ENCODE results near the gene PTPRT. TPM values are rescaled to one million over a fixed set of nuclear protein-coding genes. Genes with fewer than 3 reads are reported as not detected.

PTPRT gene
- total and polyA plus RNA-seq, 2 of the 4 experiments (the other 2 are of a cell fraction): not detected

DNA sequence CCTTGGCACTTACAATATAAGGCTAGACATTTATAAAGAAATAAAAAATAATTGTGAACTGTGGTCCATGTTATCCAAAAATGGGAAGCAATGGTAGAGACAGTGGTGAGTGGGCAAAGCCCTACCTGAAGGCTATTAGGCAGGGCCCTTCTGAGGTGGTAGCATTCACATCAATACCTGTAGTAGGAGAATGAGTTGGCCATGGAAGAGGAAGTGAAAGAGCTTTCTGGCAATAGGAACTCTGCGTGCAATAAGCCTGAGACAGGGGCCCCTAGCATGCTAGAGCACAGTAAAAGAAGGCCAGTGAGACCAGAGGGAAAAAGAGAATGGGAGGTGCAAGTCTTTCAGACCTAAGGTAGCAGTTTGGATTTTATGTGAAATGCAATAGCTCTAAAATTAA lies 754.5 kb downstream of the PTPRT start:
- Histone ChIP-seq H3K18ac (ENCODE audit: low read depth, low read length) (no peak overlapping the region), H3K9me3 (ENCODE audit: control insufficient read depth, insufficient read depth, low read length) (peaks cover 14% of the 10 kb centered on the region), H3K27me3 (ENCODE audit: control insufficient read depth, insufficient read depth, low read length) (no peaks in the 10 kb centered on the region), H2BK15ac (ENCODE audit: low read depth, low read length) (no peak overlapping the region), H3K9ac (ENCODE audit: low read depth, low read length) (no peak overlapping the region), H3K56ac (ENCODE audit: extremely low read depth, insufficient read depth, low read length) (no peak overlapping the region), H3K4me2 (ENCODE audit: low read depth, low read length) (no peak overlapping the region), H4K8ac (ENCODE audit: low read depth in 2 of 2, low read length in 2 of 2) (no peak overlapping the region), H2AK5ac (ENCODE audit: low read depth, low read length) (no peak overlapping the region), H3K4ac (ENCODE audit: low read depth, low read length) (no peak overlapping the region), H4K91ac (ENCODE audit: insufficient read depth, low read depth, low read length) (no peak overlapping the region), H4K5ac (ENCODE audit: low read depth, low read length) (no peak overlapping the region), H3K4me1 (ENCODE audit: control insufficient read depth, insufficient read depth, low read length) (no peaks in the 10 kb centered on the region), H2AFZ (replicated peaks; ENCODE audit: low read length, poor library complexity) (no peak overlapping the region), H2AK9ac (replicated peaks; ENCODE audit: low read depth, low read length, poor library complexity) (no peak overlapping the region), H2BK120ac (ENCODE audit: low read depth, low read length) (no peak overlapping the region), H3K36me3 (ENCODE audit: control insufficient read depth, insufficient read depth, low read length) (no peaks in the 10 kb centered on the region), H2BK20ac (ENCODE audit: low read depth, low read length) (no peak overlapping the region), H4K20me1 (ENCODE audit: insufficient read depth, low read length) (no peaks in the 10 kb centered on the region), H3K9me1 (ENCODE audit: insufficient read depth, low read length) (no peaks in the 10 kb centered on the region), H2BK5ac (ENCODE audit: low read depth, low read length, poor library complexity, severe bottlenecking) (no peak overlapping the region), H3K23ac (ENCODE audit: low read depth, low read length) (no peak overlapping the region), H3K79me1 (ENCODE audit: low read depth in 1 of 2, low read length in 2 of 2) (no peaks in the 10 kb centered on the region), H3K14ac (replicated peaks; ENCODE audit: low read depth, low read length) (no peak overlapping the region), H3K4me3 (ENCODE audit: insufficient read depth, low read depth, low read length) (no peak overlapping the region), H3K27ac (ENCODE audit: insufficient read depth, low read length) (no peak overlapping the region)
- in situ Hi-C loops (cut with MboI; ENCODE audit: low sequenced_read_pairs) (no loop called here), intact Hi-C loops (cut with micrococcal nuclease) (no loop called here), dilution Hi-C loops (cut with HindIII; ENCODE audit: low sequenced_read_pairs, unreplicated experiment) (no loop called here)
- DNase-seq (no peak), ATAC-seq (ENCODE audit: low read depth) (no peak)
- ChIA-PET POLR2A (ENCODE audit: unreplicated experiment) (no interaction called here), CTCF (no interaction called here)
- no TSS peak for BruUV-seq (replicated peaks)
- WGBS, 2 experiments (ENCODE audit: extremely low coverage in 2 of 2, insufficient read length in 1 of 2): no CpG with 5 or more reads among the region's 1 CpG
- no peak for TF ChIP-seq POLR2A (IDR thresholded peaks at IDR 0.05; ENCODE audit: low read depth, low read length)
- TF ChIP-seq SMC3 (IDR thresholded peaks at IDR 0.05; ENCODE audit: low read depth, low read length): no peak
- no peak for TF ChIP-seq RAD21 (IDR thresholded peaks at IDR 0.05; ENCODE audit: low read length)
- TF ChIP-seq, protein P1, sequence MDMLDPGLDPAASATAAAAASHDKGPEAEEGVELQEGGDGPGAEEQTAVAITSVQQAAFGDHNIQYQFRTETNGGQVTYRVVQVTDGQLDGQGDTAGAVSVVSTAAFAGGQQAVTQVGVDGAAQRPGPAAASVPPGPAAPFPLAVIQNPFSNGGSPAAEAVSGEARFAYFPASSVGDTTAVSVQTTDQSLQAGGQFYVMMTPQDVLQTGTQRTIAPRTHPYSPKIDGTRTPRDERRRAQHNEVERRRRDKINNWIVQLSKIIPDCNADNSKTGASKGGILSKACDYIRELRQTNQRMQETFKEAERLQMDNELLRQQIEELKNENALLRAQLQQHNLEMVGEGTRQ (IDR thresholded peaks at IDR 0.05; ENCODE audit: low read depth, low read length): no peak
- no peak for TF ChIP-seq RFX5 (IDR thresholded peaks at IDR 0.05; ENCODE audit: low read depth, low read length)
- TF ChIP-seq BHLHE40 (IDR thresholded peaks at IDR 0.05; ENCODE audit: low read depth, low read length): no peak
- no peak for TF ChIP-seq CHD1 (IDR thresholded peaks at IDR 0.05; ENCODE audit: low read depth, low read length)
- no peak for TF ChIP-seq MAZ (IDR thresholded peaks at IDR 0.05; ENCODE audit: borderline replicate concordance, low read depth, low read length)
- TF ChIP-seq, protein P2, sequence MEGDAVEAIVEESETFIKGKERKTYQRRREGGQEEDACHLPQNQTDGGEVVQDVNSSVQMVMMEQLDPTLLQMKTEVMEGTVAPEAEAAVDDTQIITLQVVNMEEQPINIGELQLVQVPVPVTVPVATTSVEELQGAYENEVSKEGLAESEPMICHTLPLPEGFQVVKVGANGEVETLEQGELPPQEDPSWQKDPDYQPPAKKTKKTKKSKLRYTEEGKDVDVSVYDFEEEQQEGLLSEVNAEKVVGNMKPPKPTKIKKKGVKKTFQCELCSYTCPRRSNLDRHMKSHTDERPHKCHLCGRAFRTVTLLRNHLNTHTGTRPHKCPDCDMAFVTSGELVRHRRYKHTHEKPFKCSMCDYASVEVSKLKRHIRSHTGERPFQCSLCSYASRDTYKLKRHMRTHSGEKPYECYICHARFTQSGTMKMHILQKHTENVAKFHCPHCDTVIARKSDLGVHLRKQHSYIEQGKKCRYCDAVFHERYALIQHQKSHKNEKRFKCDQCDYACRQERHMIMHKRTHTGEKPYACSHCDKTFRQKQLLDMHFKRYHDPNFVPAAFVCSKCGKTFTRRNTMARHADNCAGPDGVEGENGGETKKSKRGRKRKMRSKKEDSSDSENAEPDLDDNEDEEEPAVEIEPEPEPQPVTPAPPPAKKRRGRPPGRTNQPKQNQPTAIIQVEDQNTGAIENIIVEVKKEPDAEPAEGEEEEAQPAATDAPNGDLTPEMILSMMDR (conservative IDR thresholded peaks at IDR 0.05; ENCODE audit: low read depth, low read length): no peak
- no peak for TF ChIP-seq MAFK (IDR thresholded peaks at IDR 0.05; ENCODE audit: low read depth, low read length)
- TF ChIP-seq RCOR1 (IDR thresholded peaks at IDR 0.05; ENCODE audit: insufficient replicate concordance, low read length): no peak
- TF ChIP-seq CEBPB (IDR thresholded peaks at IDR 0.05; ENCODE audit: low read depth, low read length): no peak
- no peak for TF ChIP-seq FOS (IDR thresholded peaks at IDR 0.05; ENCODE audit: low read depth, low read length)

Data from IMR-90 (cell line).